SKM-1 (cell line): ENCODE measurements around the gene INTS3.
A peak's percentile ranks its signal among the peaks of the same experiment; 100 is the strongest.
"Not testable (repeated sequence)": the region's sequence is repeated elsewhere in the genome, so short reads cannot be mapped to it uniquely, and the experiment has no call there.

Experiments
- DNase-seq: peaks from one replicate; lab custom pipeline; 2025; ENCODE audit not compliant: unreplicated experiment; lab: John Stamatoyannopoulos, UW

Gene INTS3

GRCh38 chr1:153698923-153699714, 28.7 kb upstream of the INTS3 start:
- no peak for DNase-seq

- no peak for DNase-seq
These were observed 28.1 kb upstream of the INTS3 start for GRCh38 chr1:153699768-153700167.

GRCh38 chr1:153705484-153705883, 22.4 kb upstream of the INTS3 start:
- DNase-seq: no peak

GRCh38 chr1:153711026-153711425, 16.8 kb upstream of the INTS3 start:
- no peak for DNase-seq

- not testable (repeated sequence) for DNase-seq
These were observed 11.6 kb upstream of the INTS3 start for GRCh38 chr1:153716211-153716610.

- DNase-seq: no peak
These were observed 10.5 kb upstream of the INTS3 start for GRCh38 chr1:153717330-153717729.

- no peak for DNase-seq
These were observed 4.2 kb upstream of the INTS3 start for GRCh38 chr1:153723687-153724086.

- not testable (repeated sequence) for DNase-seq
These were observed 3.2 kb upstream of the INTS3 start for GRCh38 chr1:153724634-153725033.

- peak; percentile 26 for DNase-seq
These were observed 636 bp downstream of the INTS3 start for GRCh38 chr1:153728305-153729066.

- DNase-seq: no peak
These were observed 2.7 kb downstream of the INTS3 start for GRCh38 chr1:153730468-153730988.

- DNase-seq: no peak
These were observed 6.1 kb downstream of the INTS3 start for GRCh38 chr1:153733970-153734369.

GRCh38 chr1:153734396-153735089, 6.7 kb downstream of the INTS3 start:
- DNase-seq: no peak

GRCh38 chr1:153735090-153735420, 7.2 kb downstream of the INTS3 start:
- DNase-seq: no peak

- DNase-seq: no peak
These were observed 14.1 kb downstream of the INTS3 start for GRCh38 chr1:153741986-153742385.

- DNase-seq: no peak
These were observed 14.7 kb downstream of the INTS3 start for GRCh38 chr1:153742411-153743142.

- no peak for DNase-seq
These were observed 17.6 kb downstream of the INTS3 start for GRCh38 chr1:153745417-153745816.

GRCh38 chr1:153746174-153746573, 18.3 kb downstream of the INTS3 start:
- DNase-seq: no peak

- DNase-seq: no peak
These were observed 21.1 kb downstream of the INTS3 start for GRCh38 chr1:153748903-153749302.

- peak; percentile 91 for DNase-seq
These were observed 21.7 kb downstream of the INTS3 start for GRCh38 chr1:153749408-153750005.
